Thyroid gland (tissue), 4 donors: ENCODE data around the gene USP27X.

Experiments used
- CTCF ChIP-seq, 6 experiments: fragments of 200-600 bp in 3 of 6; fragments of 450-650 bp in 3 of 6; sonication (generic) in 3 of 6; IDR thresholded peaks; one replicate each; pipeline ENCODE4 v1.5.1; 2016 to 2019; ENCODE audit warnings: antibody characterized with exemption in 6 of 6, mild to moderate bottlenecking in 2 of 6, inconsistent platforms in 1 of 6, moderate library complexity in 1 of 6
- POLR2A ChIP-seq, 2 donors: fragments of 450-650 bp; IDR thresholded peaks; one replicate each; pipeline ENCODE4 v1.6.1; 2017; ENCODE audit warnings: antibody characterized with exemption in 2 of 2, mild to moderate bottlenecking in 2 of 2, moderate library complexity in 1 of 2

GRCh38 chrX:49919617-49920016 is 40.3 kb downstream of the USP27X start:
- TF ChIP-seq CTCF (IDR thresholded peaks at IDR 0.05) (peak; percentile 50 to 73 (median 68)), POLR2A (IDR thresholded peaks at IDR 0.05) (no peak)
